ENCODE data around the gene ZDHHC7.

DNA sequence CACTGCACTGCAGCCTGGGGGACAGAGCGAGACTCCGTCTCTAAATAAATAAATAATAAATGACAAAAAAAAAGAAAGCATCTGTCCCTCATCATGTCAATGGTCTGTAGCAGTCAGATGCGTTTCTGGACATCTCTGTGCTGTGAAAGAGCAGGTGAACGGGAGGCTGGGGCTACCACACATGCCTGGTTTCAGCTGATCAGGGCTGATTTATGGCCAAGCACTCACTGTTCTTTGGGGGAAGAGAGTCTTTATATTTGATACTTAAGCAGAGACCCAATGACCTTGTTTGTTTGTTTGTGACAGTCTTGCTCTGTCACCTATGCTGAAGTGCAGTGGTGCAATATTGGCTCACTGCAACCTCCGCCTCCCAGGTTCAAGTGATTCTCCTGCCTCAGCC is 33.7 kb upstream of the ZDHHC7 start:
- TF ChIP-seq, protein P1, sequence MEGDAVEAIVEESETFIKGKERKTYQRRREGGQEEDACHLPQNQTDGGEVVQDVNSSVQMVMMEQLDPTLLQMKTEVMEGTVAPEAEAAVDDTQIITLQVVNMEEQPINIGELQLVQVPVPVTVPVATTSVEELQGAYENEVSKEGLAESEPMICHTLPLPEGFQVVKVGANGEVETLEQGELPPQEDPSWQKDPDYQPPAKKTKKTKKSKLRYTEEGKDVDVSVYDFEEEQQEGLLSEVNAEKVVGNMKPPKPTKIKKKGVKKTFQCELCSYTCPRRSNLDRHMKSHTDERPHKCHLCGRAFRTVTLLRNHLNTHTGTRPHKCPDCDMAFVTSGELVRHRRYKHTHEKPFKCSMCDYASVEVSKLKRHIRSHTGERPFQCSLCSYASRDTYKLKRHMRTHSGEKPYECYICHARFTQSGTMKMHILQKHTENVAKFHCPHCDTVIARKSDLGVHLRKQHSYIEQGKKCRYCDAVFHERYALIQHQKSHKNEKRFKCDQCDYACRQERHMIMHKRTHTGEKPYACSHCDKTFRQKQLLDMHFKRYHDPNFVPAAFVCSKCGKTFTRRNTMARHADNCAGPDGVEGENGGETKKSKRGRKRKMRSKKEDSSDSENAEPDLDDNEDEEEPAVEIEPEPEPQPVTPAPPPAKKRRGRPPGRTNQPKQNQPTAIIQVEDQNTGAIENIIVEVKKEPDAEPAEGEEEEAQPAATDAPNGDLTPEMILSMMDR (conservative IDR thresholded peaks at IDR 0.05; ENCODE audit: low read length) = no peak
- TF ChIP-seq EZH2phosphoT487 (IDR thresholded peaks at IDR 0.05; ENCODE audit: borderline replicate concordance, low read depth, low read length) = no peak
